Tibial nerve (tissue), 3 donors: ENCODE measurements around the gene BIRC6.

Experiments
- CTCF ChIP-seq, 5 experiments: fragments of 200-600 bp in 3 of 5; fragments of 450-650 bp in 2 of 5; sonication (generic) in 3 of 5; IDR thresholded peaks; one replicate each; pipeline ENCODE4 v1.5.1; 2016 to 2019; ENCODE audit warnings: antibody characterized with exemption in 5 of 5, mild to moderate bottlenecking in 3 of 5, moderate library complexity in 2 of 5
- POLR2A ChIP-seq, 2 donors: fragments of 450-650 bp; IDR thresholded peaks; one replicate each; pipeline ENCODE4 v1.6.1; 2017; ENCODE audit warnings: antibody characterized with exemption in 2 of 2, mild to moderate bottlenecking in 2 of 2, moderate library complexity in 2 of 2

DNA sequence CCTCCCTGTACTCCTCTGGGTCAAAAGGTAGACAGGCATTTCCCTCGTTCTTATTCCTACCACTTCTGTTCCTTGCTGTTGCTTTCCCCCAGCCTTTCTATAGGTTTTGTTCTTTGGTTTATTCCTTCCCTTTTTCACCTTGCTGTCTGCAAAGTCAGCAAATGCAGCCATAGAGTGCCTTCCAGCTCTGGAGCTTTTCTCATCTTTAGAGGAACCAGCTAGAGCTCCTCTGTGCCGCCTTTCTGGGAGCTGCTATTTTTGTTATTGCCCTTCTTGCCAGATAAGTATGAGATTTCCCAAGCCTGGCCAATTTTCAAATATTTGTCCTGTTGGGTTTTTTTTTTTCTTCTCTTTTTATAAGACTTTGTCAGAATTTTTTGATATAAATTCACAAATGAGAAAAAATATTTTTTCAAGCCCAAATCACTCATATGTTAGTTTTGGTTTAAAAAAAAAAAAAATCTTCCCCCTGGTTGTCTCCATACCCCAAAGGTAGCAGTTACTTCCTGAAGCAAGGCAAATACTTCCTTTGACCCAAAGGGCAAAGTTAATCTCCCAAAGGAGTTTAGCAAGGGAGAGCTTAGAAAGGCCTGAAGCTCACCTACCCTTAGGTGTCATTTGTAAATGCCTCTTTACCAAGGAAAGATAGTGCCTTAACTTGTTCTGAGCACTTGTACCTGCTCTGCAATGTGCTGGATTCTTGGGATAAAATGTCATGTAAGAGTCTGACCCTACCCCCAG is 265.9 kb downstream of the BIRC6 start:
- TF ChIP-seq CTCF (IDR thresholded peaks at IDR 0.05) (no peak), POLR2A (IDR thresholded peaks at IDR 0.05) (no peak)
